Keratinocyte (primary cell): ENCODE data around the gene A3GALT2.

Experiments used
- EZH2 ChIP-seq: IDR thresholded peaks from one replicate; pipeline ENCODE4 v1.6.1; 2012; ENCODE audit warnings: inconsistent platforms, mild to moderate bottlenecking, low read length, moderate library complexity
- TF ChIP-seq, protein P1 (sequence below), 3 experiments: IDR thresholded peaks in 1 of 3; conservative IDR thresholded peaks in 1 of 3; optimal IDR thresholded peaks in 1 of 3; 2 replicates in 2 of 3; 3 replicates in 1 of 3; pipeline versions ENCODE3 to v1.5.1; 2011; ENCODE audit warnings: low read length in 3 of 3, mild to moderate bottlenecking in 3 of 3, moderate library complexity in 2 of 3, control low read depth in 1 of 3, inconsistent platforms in 1 of 3; ENCODE audit not compliant: insufficient read depth in 2 of 3; ENCODE audit errors: extremely low read depth in 1 of 3

DNA sequence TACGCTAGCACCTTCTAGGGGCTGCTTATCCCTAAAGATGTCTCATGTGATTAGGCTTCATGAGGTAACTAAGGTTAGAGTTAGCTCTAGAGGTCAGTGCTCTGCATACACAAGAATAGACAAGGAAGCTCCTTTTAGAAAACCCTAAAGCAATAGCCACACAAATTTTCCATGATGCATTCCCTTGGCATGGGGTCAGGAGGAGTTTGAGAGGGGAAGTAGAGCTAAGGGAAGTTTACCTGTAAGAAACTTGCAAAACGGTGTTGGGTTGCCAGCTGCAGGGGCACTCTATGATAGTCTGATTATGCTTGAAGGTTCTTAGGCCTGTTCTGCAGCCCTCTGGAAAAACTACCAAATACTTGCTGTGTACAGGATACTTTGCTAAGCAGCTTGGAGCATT, 39.0 kb upstream of the A3GALT2 start:
- TF ChIP-seq, protein P1, sequence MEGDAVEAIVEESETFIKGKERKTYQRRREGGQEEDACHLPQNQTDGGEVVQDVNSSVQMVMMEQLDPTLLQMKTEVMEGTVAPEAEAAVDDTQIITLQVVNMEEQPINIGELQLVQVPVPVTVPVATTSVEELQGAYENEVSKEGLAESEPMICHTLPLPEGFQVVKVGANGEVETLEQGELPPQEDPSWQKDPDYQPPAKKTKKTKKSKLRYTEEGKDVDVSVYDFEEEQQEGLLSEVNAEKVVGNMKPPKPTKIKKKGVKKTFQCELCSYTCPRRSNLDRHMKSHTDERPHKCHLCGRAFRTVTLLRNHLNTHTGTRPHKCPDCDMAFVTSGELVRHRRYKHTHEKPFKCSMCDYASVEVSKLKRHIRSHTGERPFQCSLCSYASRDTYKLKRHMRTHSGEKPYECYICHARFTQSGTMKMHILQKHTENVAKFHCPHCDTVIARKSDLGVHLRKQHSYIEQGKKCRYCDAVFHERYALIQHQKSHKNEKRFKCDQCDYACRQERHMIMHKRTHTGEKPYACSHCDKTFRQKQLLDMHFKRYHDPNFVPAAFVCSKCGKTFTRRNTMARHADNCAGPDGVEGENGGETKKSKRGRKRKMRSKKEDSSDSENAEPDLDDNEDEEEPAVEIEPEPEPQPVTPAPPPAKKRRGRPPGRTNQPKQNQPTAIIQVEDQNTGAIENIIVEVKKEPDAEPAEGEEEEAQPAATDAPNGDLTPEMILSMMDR (optimal IDR thresholded peaks at IDR 0.05 in 1 of 3, IDR thresholded peaks at IDR 0.05 in 1 of 3, conservative IDR thresholded peaks at IDR 0.05 in 1 of 3; ENCODE audit: extremely low read depth in 1 of 3, insufficient read depth in 2 of 3, low read length in 3 of 3), result no peak
- TF ChIP-seq EZH2, result no peak
